Neural cell (in vitro differentiated cells): ENCODE results near the gene FBXL2. TPM values are rescaled to one million over a fixed set of nuclear protein-coding genes. Genes with fewer than 3 reads are reported as not detected.

Experiments
- H2AFZ ChIP-seq: fragments of 200-600, 300-800 bp; sonication (generic), shearing (Covaris generic); 2 replicates; pipeline ENCODE4 v1.6.0; 2014; ENCODE audit warnings: low read depth, mild to moderate bottlenecking, antibody characterized with exemption, low read length, moderate library complexity
- H3F3A ChIP-seq: fragments of 200-600 bp; shearing (Covaris generic); 2 replicates; pipeline ENCODE4 v1.6.1; 2016; ENCODE audit warnings: mild to moderate bottlenecking, moderate library complexity, mixed read lengths, antibody characterized with exemption, low read length; ENCODE audit not compliant: insufficient read depth, poor library complexity, severe bottlenecking
- H3K27ac ChIP-seq: fragments of 200-600, 300-800 bp; sonication (generic), shearing (Covaris generic); 2 replicates; pipeline ENCODE4 v1.5.1; 2014; ENCODE audit warnings: mild to moderate bottlenecking, low read length, moderate library complexity
- H3K27me3 ChIP-seq: fragments of 300-800, 200-600 bp; sonication (generic), shearing (Covaris generic); 2 replicates; pipeline ENCODE4 v1.6.0; 2014; ENCODE audit warnings: mild to moderate bottlenecking, low read depth, low read length, moderate library complexity; ENCODE audit not compliant: insufficient read depth
- H3K36me3 ChIP-seq: fragments of 300-800, 200-600 bp; sonication (generic), shearing (Covaris generic); 2 replicates; pipeline ENCODE4 v1.5.1; 2014; ENCODE audit warnings: mild to moderate bottlenecking, antibody characterized with exemption, low read length, moderate library complexity; ENCODE audit not compliant: insufficient read depth
- H3K4me2 ChIP-seq: fragments of 300-800, 200-600 bp; sonication (generic), shearing (Covaris generic); 2 replicates; pipeline ENCODE4 v1.6.0; 2014; ENCODE audit warnings: mild to moderate bottlenecking, low read length
- H3K4me3 ChIP-seq: fragments of 300-800, 200-600 bp; sonication (generic), shearing (Covaris generic); 2 replicates; pipeline ENCODE4 v1.5.1; 2014; ENCODE audit warnings: mild to moderate bottlenecking, low read length, moderate library complexity
- H3K79me2 ChIP-seq: fragments of 200-600 bp; shearing (Covaris generic); replicated peaks from 2 replicates; pipeline ENCODE4 v1.6.0; 2014; ENCODE audit warnings: mild to moderate bottlenecking, low read length, moderate library complexity; ENCODE audit not compliant: insufficient read depth
- H3K9ac ChIP-seq: fragments of 300-800, 200-600 bp; sonication (generic), shearing (Covaris generic); 2 replicates; pipeline ENCODE4 v1.6.1; 2016; ENCODE audit warnings: mild to moderate bottlenecking, low read length, mixed read lengths
- H3K9me2 ChIP-seq: fragments of 200-600 bp; shearing (Covaris generic); 2 replicates; pipeline ENCODE4 v1.6.1; 2016; ENCODE audit warnings: mild to moderate bottlenecking, low read length, mixed read lengths; ENCODE audit not compliant: insufficient read depth
- H3K9me3 ChIP-seq: fragments of 200-600, 300-800 bp; sonication (generic), shearing (Covaris generic); 2 replicates; pipeline ENCODE4 v1.6.1; 2016; ENCODE audit warnings: mild to moderate bottlenecking, mixed run types, low read length, moderate library complexity, mixed read lengths
- H4K20me1 ChIP-seq: fragments of 200-600 bp; shearing (Covaris generic); 2 replicates; pipeline ENCODE4 v1.6.1; 2016; ENCODE audit warnings: mild to moderate bottlenecking, mixed run types; ENCODE audit not compliant: insufficient read depth
- CTCF ChIP-seq: fragments of 450-650 bp; IDR thresholded peaks from 2 replicates; pipeline ENCODE4 v1.5.1; 2014; ENCODE audit warnings: antibody characterized with exemption, mild to moderate bottlenecking, moderate library complexity; ENCODE audit not compliant: poor library complexity, severe bottlenecking
- EP300 ChIP-seq: fragments of 450-650 bp; conservative IDR thresholded peaks from 2 replicates; pipeline ENCODE4 v1.6.1; 2014; ENCODE audit warnings: antibody characterized with exemption, mild to moderate bottlenecking, moderate library complexity; ENCODE audit not compliant: poor library complexity, severe bottlenecking
- EZH2 ChIP-seq: fragments of 200-600, 300-800 bp; shearing (Covaris generic), sonication (generic); IDR thresholded peaks from 2 replicates; pipeline ENCODE4 v1.6.1; 2014; ENCODE audit warnings: antibody characterized with exemption, low read length, borderline replicate concordance, mild to moderate bottlenecking; ENCODE audit not compliant: insufficient read depth, poor library complexity, severe bottlenecking
- MXI1 ChIP-seq: fragments of 450-650 bp; conservative IDR thresholded peaks from 2 replicates; pipeline ENCODE4 v1.6.1; 2014; ENCODE audit warnings: antibody characterized with exemption, mild to moderate bottlenecking; ENCODE audit not compliant: poor library complexity, severe bottlenecking
- POLR2AphosphoS5 ChIP-seq: IDR thresholded peaks from 2 replicates; pipeline ENCODE4 v1.6.1; 2012
- RAD21 ChIP-seq: fragments of 450-650 bp; conservative IDR thresholded peaks from 2 replicates; pipeline ENCODE4 v1.6.1; 2014; ENCODE audit warnings: antibody characterized with exemption, mild to moderate bottlenecking, moderate library complexity
- REST ChIP-seq: IDR thresholded peaks from 2 replicates; pipeline ENCODE4 v1.6.1; 2012; ENCODE audit warnings: borderline replicate concordance
- SMC3 ChIP-seq: fragments of 450-650 bp; conservative IDR thresholded peaks from 2 replicates; pipeline ENCODE4 v1.6.1; 2014; ENCODE audit warnings: antibody characterized with exemption, mild to moderate bottlenecking, moderate library complexity; ENCODE audit not compliant: poor library complexity
- TAF1 ChIP-seq: IDR thresholded peaks from 2 replicates; pipeline ENCODE4 v1.6.1; 2012; ENCODE audit warnings: low read depth
- polyA plus RNA-seq: library from polyadenylated mRNA; depleted of rRNA; stranded (reverse); fragments of >200 nt; gene quantifications from 2 replicates; pipeline ENCODE4 v1.2.3, GENCODE V29; 2014

Gene FBXL2
- polyA plus RNA-seq, 1 donor from 2014 or later: 82.0 TPM

GRCh38 chr3:33315826-33316225, 38.6 kb downstream of the FBXL2 start:
- Histone ChIP-seq H3F3A (no peaks in the 10 kb centered on the region), H3K4me3 (no peak overlapping the region), H4K20me1 (no peaks in the 10 kb centered on the region), H3K79me2 (no peaks in the 10 kb centered on the region), H3K9me2 (no peaks in the 10 kb centered on the region), H3K27me3 (no peaks in the 10 kb centered on the region), H3K36me3 (no peaks in the 10 kb centered on the region), H2AFZ (no peak overlapping the region), H3K27ac (no peak overlapping the region), H3K9ac (no peak overlapping the region), H3K4me2 (no peak overlapping the region), H3K9me3 (no peaks in the 10 kb centered on the region)
- TF ChIP-seq POLR2AphosphoS5: no peak
- TF ChIP-seq RAD21: no peak
- no peak for TF ChIP-seq CTCF
- no peak for TF ChIP-seq EZH2
- TF ChIP-seq EP300: no peak
- TF ChIP-seq MXI1: no peak

GRCh38 chr3:33317963-33318709, 40.9 kb downstream of the FBXL2 start:
- no peaks in the 10 kb centered on the region for H4K20me1 ChIP-seq
- H2AFZ ChIP-seq: no peak overlapping the region
- no peaks in the 10 kb centered on the region for H3F3A ChIP-seq
- no peak overlapping the region for H3K4me2 ChIP-seq
- no peak overlapping the region for H3K9ac ChIP-seq
- H3K9me2 ChIP-seq: no peaks in the 10 kb centered on the region
- no peaks in the 10 kb centered on the region for H3K79me2 ChIP-seq
- no peaks in the 10 kb centered on the region for H3K27me3 ChIP-seq
- no peaks in the 10 kb centered on the region for H3K36me3 ChIP-seq
- no peak overlapping the region for H3K27ac ChIP-seq
- H3K4me3 ChIP-seq: no peak overlapping the region
- H3K9me3 ChIP-seq: peaks cover 3% of the 10 kb centered on the region
- TF ChIP-seq RAD21: no peak
- TF ChIP-seq EZH2: no peak
- no peak for TF ChIP-seq SMC3

- no peak overlapping the region for H3K4me3 ChIP-seq
- H3K9ac ChIP-seq: no peak overlapping the region
- H2AFZ ChIP-seq: no peak overlapping the region
- H3F3A ChIP-seq: no peaks in the 10 kb centered on the region
- H3K9me3 ChIP-seq: peaks cover 3% of the 10 kb centered on the region
- H3K27me3 ChIP-seq: no peaks in the 10 kb centered on the region
- H3K36me3 ChIP-seq: no peaks in the 10 kb centered on the region
- H3K9me2 ChIP-seq: no peaks in the 10 kb centered on the region
- no peaks in the 10 kb centered on the region for H4K20me1 ChIP-seq
- TF ChIP-seq EP300 (no peak), REST (no peak), TAF1 (no peak), MXI1 (no peak), CTCF (no peak), POLR2AphosphoS5 (no peak), SMC3 (no peak), EZH2 (no peak), RAD21 (no peak)
- no peaks in the 10 kb centered on the region for H3K79me2 ChIP-seq
- H3K4me2 ChIP-seq: no peak overlapping the region
- no peak overlapping the region for H3K27ac ChIP-seq
Measured at GRCh38 chr3:33318710-33319380, 41.6 kb downstream of the FBXL2 start.
